Choroid plexus epithelial cell (primary cell): ENCODE results near the gene CHCHD1.
A peak's percentile ranks its signal among the peaks of the same experiment; 100 is the strongest.

Source experiments
- DNase-seq: peaks from one replicate; pipeline ENCODE4 v3.0.0-alpha.2; 2010; ENCODE audit warnings: low read depth
- H3K4me3 ChIP-seq: 2 replicates; pipeline ENCODE4 v1.5.1; 2011; ENCODE audit warnings: low read depth, mild to moderate bottlenecking, control low read depth, low read length, moderate library complexity
- CTCF ChIP-seq: conservative IDR thresholded peaks from 2 replicates; pipeline ENCODE4 v1.5.1; 2011; ENCODE audit warnings: low read depth, mild to moderate bottlenecking, control low read depth, inconsistent platforms, low read length, moderate library complexity

The CHCHD1 gene

GRCh38 chr10:73814896-73815718 lies 33.3 kb downstream of the CHCHD1 start:
- TF ChIP-seq CTCF, result peak; percentile 38
- no peak for DNase-seq

GRCh38 chr10:73815719-73816030 lies 33.8 kb downstream of the CHCHD1 start:
- TF ChIP-seq CTCF, result no peak
- H3K4me3 ChIP-seq, result no peak overlapping the region
- no peak for DNase-seq

More at GRCh38 chr10:73814896-73815718, 33.3 kb downstream of the CHCHD1 start:
- H3K4me3 ChIP-seq, result no peak overlapping the region

- TF ChIP-seq CTCF, result no peak
- H3K4me3 ChIP-seq, result no peak overlapping the region
- no peak for DNase-seq
Observed at GRCh38 chr10:73816917-73817729, 35.3 kb downstream of the CHCHD1 start.

- H3K4me3 ChIP-seq, result no peak overlapping the region
- TF ChIP-seq CTCF, result no peak
- no peak for DNase-seq
Observed at GRCh38 chr10:73817826-73818225, 36.0 kb downstream of the CHCHD1 start.

GRCh38 chr10:73818402-73818801 lies 36.6 kb downstream of the CHCHD1 start:
- no peak for DNase-seq
- H3K4me3 ChIP-seq, result no peak overlapping the region
- peak; percentile 14 for TF ChIP-seq CTCF

GRCh38 chr10:73819081-73819480 lies 37.2 kb downstream of the CHCHD1 start:
- DNase-seq, result no peak
- H3K4me3 ChIP-seq, result no peak overlapping the region
- TF ChIP-seq CTCF, result no peak
